Ishikawa (cell line): ENCODE data around the gene PROM1.

Source experiments
- CEBPB ChIP-seq: IDR thresholded peaks from 2 replicates; pipeline ENCODE4 v1.6.1; 2012
- EP300 ChIP-seq: IDR thresholded peaks from 2 replicates; pipeline ENCODE4 v1.6.1; 2012; ENCODE audit warnings: borderline replicate concordance
- TCF12 ChIP-seq: IDR thresholded peaks from 2 replicates; pipeline ENCODE4 v1.6.1; 2012; ENCODE audit warnings: low read depth
- TEAD4 ChIP-seq: IDR thresholded peaks from 2 replicates; pipeline ENCODE4 v1.6.1; 2012
- YY1 ChIP-seq: IDR thresholded peaks from 2 replicates; pipeline ENCODE4 v1.6.1; 2012; ENCODE audit warnings: low read depth
- TF ChIP-seq, protein P1 (sequence below): IDR thresholded peaks from 2 replicates; pipeline ENCODE4 v1.6.1; 2012; ENCODE audit warnings: low read depth, mild to moderate bottlenecking
- TF ChIP-seq, protein P2 (sequence below): IDR thresholded peaks from 2 replicates; pipeline ENCODE4 v1.6.1; 2012

DNA sequence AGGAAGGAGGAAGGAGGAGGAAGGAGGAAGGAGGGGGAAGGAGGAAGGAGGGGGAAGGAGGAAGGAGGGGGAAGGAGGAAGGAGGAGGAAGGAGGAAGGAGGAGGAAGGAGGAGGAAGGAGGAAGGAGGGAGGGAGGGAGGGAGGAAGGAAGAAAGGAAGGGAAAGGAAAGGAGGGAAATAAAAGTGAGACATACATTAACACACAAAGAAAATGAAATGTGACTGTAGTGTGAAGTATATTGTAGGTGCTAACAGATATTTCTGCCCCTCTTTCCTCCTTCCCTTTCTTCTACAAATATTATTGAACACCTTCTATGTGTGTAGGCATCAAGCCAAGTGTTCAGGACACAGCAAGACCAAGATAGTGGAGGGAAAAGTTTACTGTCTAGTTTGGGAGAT lies 26.4 kb upstream of the PROM1 start:
- TF ChIP-seq YY1 (no peak), TEAD4 (no peak), EP300 (no peak), TCF12 (no peak), CEBPB (no peak)
- TF ChIP-seq, protein P1, sequence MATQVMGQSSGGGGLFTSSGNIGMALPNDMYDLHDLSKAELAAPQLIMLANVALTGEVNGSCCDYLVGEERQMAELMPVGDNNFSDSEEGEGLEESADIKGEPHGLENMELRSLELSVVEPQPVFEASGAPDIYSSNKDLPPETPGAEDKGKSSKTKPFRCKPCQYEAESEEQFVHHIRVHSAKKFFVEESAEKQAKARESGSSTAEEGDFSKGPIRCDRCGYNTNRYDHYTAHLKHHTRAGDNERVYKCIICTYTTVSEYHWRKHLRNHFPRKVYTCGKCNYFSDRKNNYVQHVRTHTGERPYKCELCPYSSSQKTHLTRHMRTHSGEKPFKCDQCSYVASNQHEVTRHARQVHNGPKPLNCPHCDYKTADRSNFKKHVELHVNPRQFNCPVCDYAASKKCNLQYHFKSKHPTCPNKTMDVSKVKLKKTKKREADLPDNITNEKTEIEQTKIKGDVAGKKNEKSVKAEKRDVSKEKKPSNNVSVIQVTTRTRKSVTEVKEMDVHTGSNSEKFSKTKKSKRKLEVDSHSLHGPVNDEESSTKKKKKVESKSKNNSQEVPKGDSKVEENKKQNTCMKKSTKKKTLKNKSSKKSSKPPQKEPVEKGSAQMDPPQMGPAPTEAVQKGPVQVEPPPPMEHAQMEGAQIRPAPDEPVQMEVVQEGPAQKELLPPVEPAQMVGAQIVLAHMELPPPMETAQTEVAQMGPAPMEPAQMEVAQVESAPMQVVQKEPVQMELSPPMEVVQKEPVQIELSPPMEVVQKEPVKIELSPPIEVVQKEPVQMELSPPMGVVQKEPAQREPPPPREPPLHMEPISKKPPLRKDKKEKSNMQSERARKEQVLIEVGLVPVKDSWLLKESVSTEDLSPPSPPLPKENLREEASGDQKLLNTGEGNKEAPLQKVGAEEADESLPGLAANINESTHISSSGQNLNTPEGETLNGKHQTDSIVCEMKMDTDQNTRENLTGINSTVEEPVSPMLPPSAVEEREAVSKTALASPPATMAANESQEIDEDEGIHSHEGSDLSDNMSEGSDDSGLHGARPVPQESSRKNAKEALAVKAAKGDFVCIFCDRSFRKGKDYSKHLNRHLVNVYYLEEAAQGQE = no peak
- TF ChIP-seq, protein P2, sequence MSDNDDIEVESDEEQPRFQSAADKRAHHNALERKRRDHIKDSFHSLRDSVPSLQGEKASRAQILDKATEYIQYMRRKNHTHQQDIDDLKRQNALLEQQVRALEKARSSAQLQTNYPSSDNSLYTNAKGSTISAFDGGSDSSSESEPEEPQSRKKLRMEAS = no peak
